ENCODE data around the gene B9D2.
"Not testable (repeated sequence)": the region's sequence is repeated elsewhere in the genome, so short reads cannot be mapped to it uniquely, and the experiment has no call there.

Gene B9D2

GRCh38 chr19:41363753-41364523 is at the start of gene B9D2:
Gene B9D2, minus strand, starts transcription at chr19:41364149. Its CDS starts 630 bp downstream, at chr19:41363519.
- intact Hi-C loops (cut with DNase I): loop anchor here (2.0 to 10.0 kb wide), 2 partner anchors 33 to 49 kb away; partner anchors contain the start of genes BCKDHA, CCDC97 and EXOSC5

GRCh38 chr19:41412953-41413352 is 49.0 kb upstream of the B9D2 start:
- intact Hi-C loops (cut with DNase I): no loop called here
- DNase-seq: no peak

More at GRCh38 chr19:41363753-41364523, at the start of gene B9D2:
- peak; percentile 95 to 99 (median 97) for DNase-seq

GRCh38 chr19:41411968-41412265 is 48.0 kb upstream of the B9D2 start:
- peak in 8 of 10 donors; percentile 28 to 96 (median 54) for DNase-seq
- intact Hi-C loops (cut with DNase I): no loop called here

GRCh38 chr19:41411100-41411967 is 47.4 kb upstream of the B9D2 start:
- DNase-seq: peak in 1 of 10 donors; percentile 10
- intact Hi-C loops (cut with DNase I): no loop called here

- intact Hi-C loops (cut with DNase I): no loop called here
- peak in 1 of 10 donors; percentile 57 for DNase-seq
Observed at GRCh38 chr19:41410336-41411054, 46.5 kb upstream of the B9D2 start.

- intact Hi-C loops (cut with DNase I): no loop called here
- DNase-seq: no peak
Observed at GRCh38 chr19:41409288-41409687, 45.3 kb upstream of the B9D2 start.

- intact Hi-C loops (cut with DNase I); DNase-seq: not testable (repeated sequence)
Observed at GRCh38 chr19:41408846-41409245, 44.9 kb upstream of the B9D2 start.

GRCh38 chr19:41408256-41408655 is 44.3 kb upstream of the B9D2 start:
- intact Hi-C loops (cut with DNase I): no loop called here
- DNase-seq: peak in 1 of 10 donors; percentile 22

GRCh38 chr19:41407271-41407670 is 43.3 kb upstream of the B9D2 start:
- DNase-seq: peak in 1 of 10 donors; percentile 21
- intact Hi-C loops (cut with DNase I): no loop called here

- DNase-seq: no peak
Observed at GRCh38 chr19:41405776-41406175, 41.8 kb upstream of the B9D2 start.

GRCh38 chr19:41403181-41403970 is 39.4 kb upstream of the B9D2 start:
- intact Hi-C loops (cut with DNase I): no loop called here

More at GRCh38 chr19:41405776-41406175, 41.8 kb upstream of the B9D2 start:
- intact Hi-C loops (cut with DNase I): no loop called here

GRCh38 chr19:41402010-41402409 is 38.1 kb upstream of the B9D2 start:
- no peak for DNase-seq
- intact Hi-C loops (cut with DNase I): no loop called here

More at GRCh38 chr19:41403181-41403970, 39.4 kb upstream of the B9D2 start:
- peak in 1 of 10 donors; percentile 22 for DNase-seq

GRCh38 chr19:41401483-41401882 is 37.5 kb upstream of the B9D2 start:
- intact Hi-C loops (cut with DNase I): no loop called here
- DNase-seq: no peak

GRCh38 chr19:41399525-41399924 is 35.6 kb upstream of the B9D2 start:
- intact Hi-C loops (cut with DNase I): no loop called here
- DNase-seq: peak in 1 of 10 donors; percentile 28

GRCh38 chr19:41399091-41399490 is 35.1 kb upstream of the B9D2 start:
- DNase-seq: no peak
- intact Hi-C loops (cut with DNase I): no loop called here

GRCh38 chr19:41398598-41398997 is 34.6 kb upstream of the B9D2 start:
- DNase-seq: no peak
- intact Hi-C loops (cut with DNase I): no loop called here

GRCh38 chr19:41398050-41398418 is 34.1 kb upstream of the B9D2 start:
- intact Hi-C loops (cut with DNase I): no loop called here
- DNase-seq: no peak

- intact Hi-C loops (cut with DNase I): loop anchor here (2.0 kb wide), 1 partner anchor 33 kb away; the partner anchor contains the start of gene B9D2
- DNase-seq: peak; percentile 98 to 100 (median 99)
Observed at GRCh38 chr19:41397086-41398049, 33.4 kb upstream of the B9D2 start, which contains the start of the genes BCKDHA and EXOSC5. Gene BCKDHA, plus strand, starts transcription at chr19:41397818. Its CDS starts 10 bp downstream, at chr19:41397828. Gene EXOSC5, minus strand, starts transcription at chr19:41397359. Its CDS starts 31 bp downstream, at chr19:41397328.

All from posterior cingulate gyrus (tissue), 11 donors.